Spinal cord (tissue), 10 donors: ENCODE measurements around the gene KLHDC1. TPM values are rescaled to one million over a fixed set of nuclear protein-coding genes. Genes with fewer than 3 reads are reported as not detected.
"Not testable (repeated sequence)": the region's sequence is repeated elsewhere in the genome, so short reads cannot be mapped to it uniquely, and the experiment has no call there.

ENCODE experiments used
- DNase-seq, 6 donors: peaks; one replicate each; pipeline versions ENCODE4 v3.0.0 to v3.0.0-alpha.2; 2013 to 2015; ENCODE audit warnings: low spot score in 6 of 6, low read depth in 4 of 6
- H3K27ac ChIP-seq: one replicate; pipeline ENCODE4 v1.5.1; 2013; ENCODE audit warnings: low read depth, low read length, control low read depth
- H3K27me3 ChIP-seq: one replicate; pipeline ENCODE4 v1.6.1; 2013; ENCODE audit warnings: low read length; ENCODE audit not compliant: control insufficient read depth, insufficient read depth
- H3K36me3 ChIP-seq: one replicate; pipeline ENCODE4 v1.6.1; 2013; ENCODE audit warnings: low read length; ENCODE audit not compliant: control insufficient read depth, insufficient read depth
- H3K4me1 ChIP-seq: one replicate; pipeline ENCODE4 v1.6.1; 2013; ENCODE audit warnings: low read length; ENCODE audit not compliant: control insufficient read depth, insufficient read depth
- H3K4me3 ChIP-seq: one replicate; pipeline ENCODE4 v1.5.1; 2013; ENCODE audit warnings: low read depth, low read length, control low read depth
- H3K9me3 ChIP-seq: one replicate; pipeline ENCODE4 v1.6.1; 2013; ENCODE audit warnings: low read length; ENCODE audit not compliant: control insufficient read depth, insufficient read depth
- WGBS: methylation state at CpG from one replicate; pipeline ENCODE4 v1.1.5; 2013; ENCODE audit warnings: missing lambda C conversion rate; ENCODE audit not compliant: insufficient coverage; 5-methylcytosine and 5-hydroxymethylcytosine counted together
- polyA plus RNA-seq, 2 donors: library from polyadenylated mRNA; unstranded; fragments of 120-200 nt; gene quantifications; one replicate each; pipeline ENCODE4 v1.2.1, GENCODE V29; 2013; ENCODE audit not compliant: insufficient read length in 2 of 2
- total RNA-seq, 2 donors: library from RNA; depleted of rRNA in 1 of 2; stranded (reverse); fragments of 120-200 nt in 1 of 2; fragments of >200 nt in 1 of 2; gene quantifications; one replicate each; pipeline versions ENCODE4 v1.2.3 to v1.2.4, GENCODE V29; 2013 to 2014
- donor health status: healthy.

KLHDC1 gene
- total and polyA plus RNA-seq, 4 donors = 4.7 to 14.9 (median 10.7) TPM

- H3K9me3 ChIP-seq = no peaks in the 10 kb centered on the region
- H3K4me1 ChIP-seq = peaks cover 4% of the 10 kb centered on the region
- H3K36me3 ChIP-seq = no peaks in the 10 kb centered on the region
- no peaks in the 10 kb centered on the region for H3K27me3 ChIP-seq
- 44% methylated on average over 1 of the region's 6 CpGs for WGBS
- no peak for DNase-seq
- no peak overlapping the region for H3K4me3 ChIP-seq
- no peak overlapping the region for H3K27ac ChIP-seq
These were observed 69.1 kb downstream of the KLHDC1 start for GRCh38 chr14:49761839-49762551.

- 89% methylated on average over 10 of the region's 10 CpGs for WGBS
- Histone ChIP-seq H3K27ac (peak overlapping the region; percentile 96), H3K4me3 (peak overlapping the region; percentile 83), H3K27me3 (no peaks in the 10 kb centered on the region), H3K36me3 (peaks cover 11% of the 10 kb centered on the region), H3K9me3 (no peaks in the 10 kb centered on the region), H3K4me1 (peaks cover 22% of the 10 kb centered on the region)
- DNase-seq = peak in 1 of 6 donors; percentile 2
These were observed 73.9 kb downstream of the KLHDC1 start for GRCh38 chr14:49766839-49767238.

- WGBS = 0% methylated on average over 7 of the region's 9 CpGs
- no peak for DNase-seq
- peaks cover 11% of the 10 kb centered on the region for H3K36me3 ChIP-seq
- H3K4me3 ChIP-seq = peak overlapping the region; percentile 83
- no peaks in the 10 kb centered on the region for H3K27me3 ChIP-seq
- no peaks in the 10 kb centered on the region for H3K9me3 ChIP-seq
- H3K4me1 ChIP-seq = peaks cover 22% of the 10 kb centered on the region
- H3K27ac ChIP-seq = peak overlapping the region; percentile 96
These were observed 74.3 kb downstream of the KLHDC1 start for GRCh38 chr14:49767270-49767570.

- WGBS = 0% methylated on average over 86 of the region's 86 CpGs
- peak within 1 kb of the TSS; percentile 83 for H3K4me3 ChIP-seq
- peak within 1 kb of the TSS; percentile 96 for H3K27ac ChIP-seq
- H3K36me3 ChIP-seq = peaks cover 14% of the 10 kb centered on the region
- peak; percentile 58 to 96 (median 78) for DNase-seq
- H3K27me3 ChIP-seq = no peaks in the 10 kb centered on the region
- H3K9me3 ChIP-seq = no peaks in the 10 kb centered on the region
- peaks cover 22% of the 10 kb centered on the region for H3K4me1 ChIP-seq
These were observed 74.8 kb downstream of the KLHDC1 start, which contains the start of gene KLHDC2 for GRCh38 chr14:49767571-49768300. Gene KLHDC2, plus strand, starts transcription at chr14:49768153. Its CDS starts 316 bp downstream, at chr14:49768469.

- Histone ChIP-seq H3K4me3 (peak overlapping the region; percentile 83), H3K27ac (peak overlapping the region; percentile 96), H3K9me3 (no peaks in the 10 kb centered on the region), H3K27me3 (no peaks in the 10 kb centered on the region), H3K36me3 (peaks cover 15% of the 10 kb centered on the region), H3K4me1 (peaks cover 22% of the 10 kb centered on the region)
- 0% methylated on average over 61 of the region's 67 CpGs for WGBS
- DNase-seq = peak; percentile 7 to 73 (median 44)
These were observed 75.6 kb downstream of the KLHDC1 start for GRCh38 chr14:49768301-49769121.

GRCh38 chr14:49769171-49769570 is 76.3 kb downstream of the KLHDC1 start:
- Histone ChIP-seq H3K27ac (peak overlapping the region; percentile 96), H3K27me3 (no peaks in the 10 kb centered on the region), H3K4me3 (peak overlapping the region; percentile 83), H3K4me1 (peaks cover 22% of the 10 kb centered on the region), H3K9me3 (no peaks in the 10 kb centered on the region), H3K36me3 (peaks cover 18% of the 10 kb centered on the region)
- 20% methylated on average over 2 of the region's 6 CpGs for WGBS
- peak in 1 of 6 donors; percentile 13 for DNase-seq

GRCh38 chr14:49769581-49770211 is 76.8 kb downstream of the KLHDC1 start:
- DNase-seq = no peak
- Histone ChIP-seq H3K27me3 (no peaks in the 10 kb centered on the region), H3K9me3 (no peaks in the 10 kb centered on the region), H3K4me1 (peaks cover 22% of the 10 kb centered on the region), H3K27ac (peak overlapping the region; percentile 96), H3K4me3 (peak overlapping the region; percentile 83), H3K36me3 (peaks cover 18% of the 10 kb centered on the region)
- 53% methylated on average over 2 of the region's 15 CpGs for WGBS

GRCh38 chr14:49770212-49770817 is 77.4 kb downstream of the KLHDC1 start:
- DNase-seq = no peak
- Histone ChIP-seq H3K9me3 (no peaks in the 10 kb centered on the region), H3K27ac (no peak overlapping the region), H3K4me1 (peaks cover 22% of the 10 kb centered on the region), H3K27me3 (no peaks in the 10 kb centered on the region), H3K4me3 (no peak overlapping the region), H3K36me3 (peaks cover 18% of the 10 kb centered on the region)
- WGBS = no CpG with 5 or more reads among the region's 4 CpGs

- H3K9me3 ChIP-seq, H3K4me3 ChIP-seq, H3K27ac ChIP-seq, DNase-seq, H3K27me3 ChIP-seq: not testable (repeated sequence)
- H3K36me3 ChIP-seq = peaks cover 26% of the 10 kb centered on the region
- 92% methylated on average over 2 of the region's 10 CpGs for WGBS
- H3K4me1 ChIP-seq = peaks cover 20% of the 10 kb centered on the region
These were observed 78.8 kb downstream of the KLHDC1 start for GRCh38 chr14:49771691-49772090.
